Sigmoid colon (tissue), 7 donors: ENCODE data around the gene NEDD8. TPM values are rescaled to one million over a fixed set of nuclear protein-coding genes. Genes with fewer than 3 reads are reported as not detected.

Experiments used
- DNase-seq: peaks from one replicate; pipeline ENCODE4 v3.0.0-alpha.2; 2019
- H3K27ac ChIP-seq, 4 donors: fragments of 200-600 bp; sonication (generic); one replicate each; pipeline ENCODE4 v1.5.1; 2016 to 2019; ENCODE audit warnings: mild to moderate bottlenecking in 1 of 4
- H3K27me3 ChIP-seq, 3 donors: fragments of 200-600 bp; sonication (generic); one replicate each; pipeline ENCODE4 v1.5.1; 2019; ENCODE audit warnings: mild to moderate bottlenecking in 1 of 3
- H3K36me3 ChIP-seq, 4 donors: fragments of 200-600 bp; sonication (generic); one replicate each; pipeline ENCODE4 v1.5.1; 2016 to 2019
- H3K4me1 ChIP-seq, 4 donors: fragments of 200-600 bp; sonication (generic); one replicate each; pipeline ENCODE4 v1.5.1; 2017 to 2019
- H3K4me3 ChIP-seq, 4 donors: fragments of 200-600 bp; sonication (generic); one replicate each; pipeline ENCODE4 v1.5.1; 2017 to 2019; ENCODE audit warnings: mild to moderate bottlenecking in 2 of 4, moderate library complexity in 1 of 4
- H3K9me3 ChIP-seq, 4 donors: fragments of 200-600 bp in 3 of 4; sonication (generic) in 3 of 4; one replicate each; pipeline versions ENCODE4 v1.5.1 to v1.6.1; 2013 to 2019
- CTCF ChIP-seq, 4 experiments: fragments of 450-650 bp in 3 of 4; fragments of 200-600 bp in 1 of 4; IDR thresholded peaks; one replicate each; pipeline ENCODE4 v1.5.1; 2016 to 2019; ENCODE audit warnings: antibody characterized with exemption in 4 of 4, mild to moderate bottlenecking in 3 of 4, moderate library complexity in 2 of 4
- EP300 ChIP-seq, 4 donors: sonication (generic); formaldehyde crosslinking; IDR thresholded peaks; one replicate each; pipeline ENCODE4 v1.6.1; 2017; ENCODE audit warnings: antibody characterized with exemption in 4 of 4
- POLR2A ChIP-seq, 2 donors: fragments of 450-650 bp; IDR thresholded peaks; one replicate each; pipeline ENCODE4 v1.6.1; 2016; ENCODE audit warnings: antibody characterized with exemption in 2 of 2, mild to moderate bottlenecking in 2 of 2, moderate library complexity in 2 of 2
- POLR2AphosphoS5 ChIP-seq, 4 donors: sonication (generic); formaldehyde crosslinking; IDR thresholded peaks; one replicate each; pipeline ENCODE4 v1.6.1; 2017; ENCODE audit warnings: antibody characterized with exemption in 4 of 4
- WGBS, 2 donors: extraction: QIAGEN DNeasy Blood & Tissue Kit; methylation state at CpG; one replicate each; pipeline ENCODE4 v1.1.7; 2013; 5-methylcytosine and 5-hydroxymethylcytosine counted together
- intact Hi-C: fragments of 100-400 bp; cut with DNase I; formaldehyde crosslinking; loops from one replicate; pipeline ENCODE4 v1.15.1; 2023
- polyA plus RNA-seq, 3 donors: library from polyadenylated mRNA; stranded (reverse); fragments of 200-250 nt; gene quantifications; one replicate each; pipeline ENCODE4 v1.2.3, GENCODE V29; 2013
- total RNA-seq, 4 donors: library from RNA; depleted of rRNA; stranded (reverse); fragments of >200 nt; gene quantifications; one replicate each; pipeline ENCODE4 v1.1.0, GENCODE V29; 2016
- donor health status: healthy with polysubstance abuse.
- donor health status: Bipolar disorder and iron deficiency.
- donor health status: healthy.

The NEDD8 gene
- total and polyA plus RNA-seq, 7 donors: 104 to 243 (median 204) TPM

- Histone ChIP-seq H3K27ac (no peak overlapping the region), H3K9me3 (no peaks in the 10 kb centered on the region), H3K36me3 (peaks cover 0 to 39% (median 0%) of the 10 kb centered on the region in 4 donors), H3K4me1 (peaks cover 0 to 10% (median 7%) of the 10 kb centered on the region in 4 donors), H3K27me3 (no peaks in the 10 kb centered on the region), H3K4me3 (no peak overlapping the region)
- intact Hi-C loops: no loop called here
- WGBS, 2 donors: 95% methylated on average over 9 of the region's 9 CpGs
- TF ChIP-seq EP300 (IDR thresholded peaks at IDR 0.05): no peak
- no peak for TF ChIP-seq CTCF (IDR thresholded peaks at IDR 0.05)
- TF ChIP-seq POLR2AphosphoS5 (IDR thresholded peaks at IDR 0.05): no peak
- no peak for TF ChIP-seq POLR2A (IDR thresholded peaks at IDR 0.05)
- no peak for DNase-seq
Measured at GRCh38 chr14:24267516-24267915, 35.3 kb upstream of the NEDD8 start.

GRCh38 chr14:24266344-24267244 lies 34.4 kb upstream of the NEDD8 start:
- Histone ChIP-seq H3K36me3 (peaks cover 0 to 39% (median 0%) of the 10 kb centered on the region in 4 donors), H3K27me3 (no peaks in the 10 kb centered on the region), H3K4me3 (no peak overlapping the region), H3K27ac (no peak overlapping the region), H3K9me3 (no peaks in the 10 kb centered on the region), H3K4me1 (peaks cover 0 to 6% (median 2%) of the 10 kb centered on the region in 4 donors)
- DNase-seq: no peak
- TF ChIP-seq POLR2AphosphoS5 (IDR thresholded peaks at IDR 0.05): no peak
- no peak for TF ChIP-seq POLR2A (IDR thresholded peaks at IDR 0.05)
- no peak for TF ChIP-seq EP300 (IDR thresholded peaks at IDR 0.05)
- no peak for TF ChIP-seq CTCF (IDR thresholded peaks at IDR 0.05)
- WGBS, 2 donors: 92 to 93% methylated on average over 18 of the region's 18 CpGs
- intact Hi-C loops: no loop called here

GRCh38 chr14:24264298-24264697 lies 32.1 kb upstream of the NEDD8 start:
- H3K4me1 ChIP-seq: no peaks in the 10 kb centered on the region
- no peaks in the 10 kb centered on the region for H3K27me3 ChIP-seq
- DNase-seq: no peak
- no peak overlapping the region for H3K27ac ChIP-seq
- 89 to 90% methylated on average over 6 of the region's 6 CpGs for WGBS, 2 donors
- H3K4me3 ChIP-seq: no peak overlapping the region
- no peaks in the 10 kb centered on the region for H3K9me3 ChIP-seq
- no peak for TF ChIP-seq POLR2A (IDR thresholded peaks at IDR 0.05)
- no peak for TF ChIP-seq EP300 (IDR thresholded peaks at IDR 0.05)
- intact Hi-C loops: no loop called here
- peaks cover 0 to 38% (median 0%) of the 10 kb centered on the region in 4 donors for H3K36me3 ChIP-seq

DNA sequence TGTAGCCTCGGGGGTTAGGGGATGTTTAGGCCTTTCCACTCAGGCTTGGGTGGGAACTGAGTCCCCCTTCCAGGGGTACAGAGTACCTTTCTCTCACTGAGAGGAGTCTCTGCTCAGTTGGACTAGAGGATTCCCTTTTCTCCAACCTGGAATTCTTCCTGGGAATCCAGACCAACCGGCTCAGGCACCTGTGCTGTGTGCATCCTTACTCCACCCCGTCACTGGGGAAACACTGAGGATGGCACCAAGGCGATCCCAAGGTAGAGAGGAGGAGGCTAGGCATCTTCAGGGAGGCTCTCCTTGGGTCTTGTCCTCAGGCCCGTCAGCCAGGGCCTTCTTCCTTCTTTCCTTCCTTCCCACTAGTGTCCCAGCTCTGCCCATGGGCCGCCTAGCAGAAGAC lies 31.7 kb upstream of the NEDD8 start:
- H3K9me3 ChIP-seq: no peaks in the 10 kb centered on the region
- DNase-seq: no peak
- H3K27ac ChIP-seq: no peak overlapping the region
- intact Hi-C loops: no loop called here
- no peak overlapping the region for H3K4me3 ChIP-seq
- WGBS, 2 donors: 71 to 82% methylated on average over 6 of the region's 6 CpGs
- H3K4me1 ChIP-seq: no peaks in the 10 kb centered on the region
- peaks cover 0 to 34% (median 0%) of the 10 kb centered on the region in 4 donors for H3K36me3 ChIP-seq
- H3K27me3 ChIP-seq: no peaks in the 10 kb centered on the region
- TF ChIP-seq POLR2AphosphoS5 (IDR thresholded peaks at IDR 0.05): no peak
- TF ChIP-seq CTCF (IDR thresholded peaks at IDR 0.05): no peak
- TF ChIP-seq EP300 (IDR thresholded peaks at IDR 0.05): no peak
- no peak for TF ChIP-seq POLR2A (IDR thresholded peaks at IDR 0.05)

DNA sequence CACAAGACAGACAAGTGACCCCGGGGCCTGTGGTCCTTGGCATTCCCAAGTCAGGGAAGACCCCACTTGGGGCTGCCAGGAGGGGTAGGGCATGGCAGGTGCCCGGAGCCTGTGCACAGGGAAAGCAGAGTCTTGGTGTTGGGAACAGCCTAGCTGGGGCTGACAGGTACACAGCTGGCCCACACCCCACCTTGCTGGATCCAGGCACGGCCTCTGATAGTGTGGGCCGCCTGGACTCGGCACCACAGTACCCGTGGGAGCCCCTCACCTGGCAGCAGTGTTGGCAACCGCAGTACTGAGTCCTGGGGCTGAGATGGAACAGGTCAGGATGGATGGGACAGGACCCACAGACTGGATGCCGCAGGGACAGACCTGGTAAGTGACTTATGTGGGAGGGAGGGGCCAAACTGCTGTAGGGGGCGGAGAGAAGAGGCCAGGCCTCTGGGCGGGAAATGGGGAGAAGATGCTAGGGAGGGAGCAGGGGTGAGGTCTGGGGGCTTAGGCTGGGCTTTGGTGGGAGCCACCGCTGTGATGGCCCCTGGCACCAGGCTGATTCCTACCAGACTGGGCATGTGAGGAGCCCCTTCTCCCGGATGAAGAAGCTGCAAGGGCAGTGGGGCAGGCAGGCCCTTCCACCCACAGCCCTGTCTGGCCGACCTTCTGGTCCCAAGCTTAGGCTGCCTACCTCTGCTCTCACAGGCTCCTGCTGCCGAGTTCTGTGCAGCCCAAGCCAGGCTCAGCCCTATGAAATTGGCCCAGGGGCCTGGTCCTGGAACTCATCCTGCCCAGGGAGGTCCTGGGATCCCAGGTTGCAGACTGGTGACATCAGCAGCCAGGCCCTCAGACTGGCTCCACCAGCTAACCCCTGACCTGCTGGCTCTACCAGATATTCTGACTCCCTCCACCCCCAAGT lies 30.9 kb upstream of the NEDD8 start, which contains the start of gene TGM1:
Gene TGM1 (minus strand): TSS at position 357 of the 913 bp plus-strand sequence. CDS start 825 bp downstream, outside the sequence.
- DNase-seq: no peak
- Histone ChIP-seq H3K9me3 (no peaks in the 10 kb centered on the region), H3K4me3 (no peak within 1 kb of the TSS), H3K4me1 (no peaks in the 10 kb centered on the region), H3K27me3 (no peaks in the 10 kb centered on the region), H3K27ac (no peak within 1 kb of the TSS), H3K36me3 (peaks cover 0 to 27% (median 0%) of the 10 kb centered on the region in 4 donors)
- intact Hi-C loops: no loop called here
- 89 to 90% methylated on average over 14 of the region's 14 CpGs for WGBS, 2 donors
- TF ChIP-seq POLR2A (IDR thresholded peaks at IDR 0.05) (no peak), CTCF (IDR thresholded peaks at IDR 0.05) (no peak)
